ENCODE measurements around the gene CNGA2. TPM values are rescaled to one million over a fixed set of nuclear protein-coding genes. Genes with fewer than 3 reads are reported as not detected.

Gene CNGA2
- total and polyA plus RNA-seq, 12 donors: not detected

GRCh38 chrX:151738751-151739150 lies 4.2 kb downstream of the CNGA2 start:
- intact Hi-C loops (cut with DNase I): no loop called here
- Histone ChIP-seq H3K27ac (no peak overlapping the region), H3K9me3 (replicated peaks in 1 of 3) (no peaks in the 10 kb centered on the region), H3K4me1 (replicated peaks in 1 of 2) (no peaks in the 10 kb centered on the region), H3K36me3 (replicated peaks in 1 of 2) (no peaks in the 10 kb centered on the region), H3K4me3 (no peak overlapping the region), H3K27me3 (no peaks in the 10 kb centered on the region)
- TF ChIP-seq CTCF (IDR thresholded peaks at IDR 0.05): no peak
- no peak for TF ChIP-seq POLR2A (IDR thresholded peaks at IDR 0.05)
- no peak for DNase-seq
- WGBS, 4 donors: 76 to 100% (median 86%) methylated on average over 1 to 7 of the region's 7 CpGs

DNA sequence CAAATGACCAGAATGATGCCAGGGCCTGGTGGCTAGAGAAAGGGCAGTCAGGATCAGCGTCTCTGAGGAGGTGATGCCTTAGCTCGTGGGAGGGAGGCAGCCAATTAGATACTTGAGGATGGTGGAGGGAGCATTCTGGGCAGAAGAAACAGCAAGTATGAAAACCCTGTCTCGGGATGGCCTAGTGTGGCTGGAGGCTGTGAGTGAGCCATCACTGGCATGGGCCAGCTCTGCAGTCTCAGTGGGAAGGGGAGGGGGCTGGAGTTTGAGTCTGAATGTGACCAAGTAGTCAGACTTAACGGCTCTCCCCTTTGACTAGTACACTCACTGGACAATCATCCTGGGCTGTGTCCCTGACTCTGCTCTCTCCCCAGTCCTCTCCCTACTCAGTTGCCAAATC lies 7.1 kb downstream of the CNGA2 start:
- Histone ChIP-seq H3K4me3 (no peak overlapping the region), H3K36me3 (replicated peaks in 1 of 2) (no peaks in the 10 kb centered on the region), H3K27ac (no peak overlapping the region), H3K27me3 (no peaks in the 10 kb centered on the region), H3K9me3 (replicated peaks in 1 of 3) (no peaks in the 10 kb centered on the region), H3K4me1 (replicated peaks in 1 of 2) (no peaks in the 10 kb centered on the region)
- DNase-seq: no peak
- 68 to 87% (median 81%) methylated on average over 4 of the region's 4 CpGs for WGBS, 4 donors
- intact Hi-C loops (cut with DNase I): no loop called here
- TF ChIP-seq CTCF (IDR thresholded peaks at IDR 0.05): no peak
- TF ChIP-seq POLR2A (IDR thresholded peaks at IDR 0.05): no peak

- WGBS, 4 donors: 83 to 90% (median 90%) methylated on average over 4 to 5 of the region's 5 CpGs; no CpG with 5 or more reads in 1 of the 4 donors
- no peaks in the 10 kb centered on the region for H3K36me3 ChIP-seq (replicated peaks in 1 of 2)
- H3K27ac ChIP-seq: no peak overlapping the region
- no peak for DNase-seq
- no peak overlapping the region for H3K4me3 ChIP-seq
- no peaks in the 10 kb centered on the region for H3K9me3 ChIP-seq (replicated peaks in 1 of 3)
- no peaks in the 10 kb centered on the region for H3K4me1 ChIP-seq (replicated peaks in 1 of 2)
- intact Hi-C loops (cut with DNase I): no loop called here
- TF ChIP-seq CTCF (IDR thresholded peaks at IDR 0.05) (no peak), POLR2A (IDR thresholded peaks at IDR 0.05) (no peak)
- no peaks in the 10 kb centered on the region for H3K27me3 ChIP-seq
Observed at GRCh38 chrX:151742311-151742710, 7.8 kb downstream of the CNGA2 start.

DNA sequence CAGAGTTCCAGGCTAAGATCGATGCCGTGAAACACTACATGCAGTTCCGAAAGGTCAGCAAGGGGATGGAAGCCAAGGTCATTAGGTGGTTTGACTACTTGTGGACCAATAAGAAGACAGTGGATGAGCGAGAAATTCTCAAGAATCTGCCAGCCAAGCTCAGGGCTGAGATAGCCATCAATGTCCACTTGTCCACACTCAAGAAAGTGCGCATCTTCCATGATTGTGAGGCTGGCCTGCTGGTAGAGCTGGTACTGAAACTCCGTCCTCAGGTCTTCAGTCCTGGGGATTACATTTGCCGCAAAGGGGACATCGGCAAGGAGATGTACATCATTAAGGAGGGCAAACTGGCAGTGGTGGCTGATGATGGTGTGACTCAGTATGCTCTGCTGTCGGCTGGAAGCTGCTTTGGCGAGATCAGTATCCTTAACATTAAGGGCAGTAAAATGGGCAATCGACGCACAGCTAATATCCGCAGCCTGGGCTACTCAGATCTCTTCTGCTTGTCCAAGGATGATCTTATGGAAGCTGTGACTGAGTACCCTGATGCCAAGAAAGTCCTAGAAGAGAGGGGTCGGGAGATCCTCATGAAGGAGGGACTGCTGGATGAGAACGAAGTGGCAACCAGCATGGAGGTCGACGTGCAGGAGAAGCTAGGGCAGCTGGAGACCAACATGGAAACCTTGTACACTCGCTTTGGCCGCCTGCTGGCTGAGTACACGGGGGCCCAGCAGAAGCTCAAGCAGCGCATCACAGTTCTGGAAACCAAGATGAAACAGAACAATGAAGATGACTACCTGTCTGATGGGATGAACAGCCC lies 9.3 kb downstream of the CNGA2 start:
- no peak for TF ChIP-seq POLR2A (IDR thresholded peaks at IDR 0.05)
- no peak for TF ChIP-seq CTCF (IDR thresholded peaks at IDR 0.05)
- no peak for DNase-seq
- H3K9me3 ChIP-seq (replicated peaks in 1 of 3): no peaks in the 10 kb centered on the region
- no peaks in the 10 kb centered on the region for H3K4me1 ChIP-seq (replicated peaks in 1 of 2)
- H3K4me3 ChIP-seq: no peak overlapping the region
- no peak overlapping the region for H3K27ac ChIP-seq
- 87 to 92% (median 88%) methylated on average over 12 to 21 of the region's 21 CpGs for WGBS, 4 donors
- H3K36me3 ChIP-seq (replicated peaks in 1 of 2): no peaks in the 10 kb centered on the region
- H3K27me3 ChIP-seq: no peaks in the 10 kb centered on the region
- intact Hi-C loops (cut with DNase I): no loop called here
